ENCODE data around the gene RRP1B.

GRCh38 chr21:43652616-43653015 is 6.7 kb upstream of the RRP1B start:
- no peak for TF ChIP-seq CTCF (IDR thresholded peaks at IDR 0.05)
- no peak for TF ChIP-seq POLR2AphosphoS5 (IDR thresholded peaks at IDR 0.05)
- no peak for TF ChIP-seq POLR2A (IDR thresholded peaks at IDR 0.05)

Data from stomach (tissue), 4 donors.